ENCODE data around the gene GULP1. TPM values are rescaled to one million over a fixed set of nuclear protein-coding genes. Genes with fewer than 3 reads are reported as not detected.

Gene GULP1
- total and polyA plus RNA-seq, 12 donors = 2.0 to 6.0 (median 4.7) TPM

DNA sequence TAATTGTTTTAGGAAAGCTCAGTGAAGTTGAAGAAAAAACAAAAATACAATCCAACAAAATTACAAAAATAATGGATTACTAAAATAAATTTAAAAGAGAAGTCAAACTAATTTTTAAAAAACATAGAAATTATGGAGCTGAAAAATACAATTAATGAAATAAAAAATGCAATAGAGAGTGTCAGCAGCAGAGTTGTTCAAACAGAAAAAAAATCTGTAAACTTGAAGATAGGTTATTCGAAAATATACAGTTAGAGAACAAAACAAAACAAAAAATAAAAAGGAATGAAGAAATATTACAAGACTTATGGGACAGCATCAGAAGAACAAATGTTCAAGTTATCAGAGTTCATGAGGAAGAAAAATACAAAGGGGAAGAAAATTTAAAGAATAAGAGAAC lies 114.7 kb downstream of the GULP1 start:
- intact Hi-C loops (cut with DNase I) = no loop called here
- 94 to 96% methylated on average over 1 of the region's 1 CpG for WGBS, 2 donors
- Histone ChIP-seq H3K27ac (no peak overlapping the region), H3K9me3 (peaks cover 0 to 48% (median 21%) of the 10 kb centered on the region in 11 donors), H3K36me3 (no peaks in the 10 kb centered on the region), H3K4me3 (no peak overlapping the region), H3K27me3 (no peaks in the 10 kb centered on the region), H3K4me1 (no peaks in the 10 kb centered on the region)
- no peak for DNase-seq
- no peak for TF ChIP-seq CTCF (IDR thresholded peaks at IDR 0.05)
- no peak for ATAC-seq

DNA sequence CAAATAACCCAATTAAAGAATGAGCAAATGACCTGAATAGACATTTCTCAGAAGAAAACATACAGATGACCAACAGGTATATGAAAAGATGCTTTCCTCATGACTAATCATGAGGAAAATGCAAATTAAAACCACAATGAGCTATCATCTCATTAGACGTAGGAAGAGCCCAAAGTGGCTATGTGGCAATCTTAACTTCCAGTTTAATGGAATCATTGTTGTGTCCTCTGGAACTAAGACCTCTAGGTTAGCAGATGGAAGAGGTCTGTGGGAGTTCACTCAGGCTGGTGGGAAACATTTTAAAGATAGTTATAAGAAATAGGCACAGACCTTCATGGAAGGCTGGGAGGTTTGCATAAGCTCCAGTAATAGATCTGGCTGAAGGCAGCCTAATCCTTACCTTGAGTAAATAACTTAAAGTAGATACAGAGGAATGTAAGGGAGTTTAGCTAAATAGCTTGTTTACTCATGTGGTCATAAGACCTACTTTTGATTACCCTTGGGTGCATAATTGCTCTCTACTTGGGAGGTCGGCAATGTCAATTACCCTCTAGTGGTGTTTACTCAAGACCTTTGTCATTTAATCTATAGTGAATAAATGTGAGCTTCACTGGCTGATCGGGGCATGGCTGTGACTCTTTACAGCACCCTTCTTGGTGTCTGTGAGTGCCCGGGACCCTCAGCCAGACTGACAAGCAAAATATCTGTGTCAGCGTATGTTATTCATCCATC lies 119.0 kb downstream of the GULP1 start:
- TF ChIP-seq CTCF (IDR thresholded peaks at IDR 0.05) = no peak
- H3K4me1 ChIP-seq = no peaks in the 10 kb centered on the region
- H3K36me3 ChIP-seq = no peaks in the 10 kb centered on the region
- peaks cover 0 to 50% (median 17%) of the 10 kb centered on the region in 11 donors for H3K9me3 ChIP-seq
- 85 to 92% methylated on average over 5 of the region's 5 CpGs for WGBS, 2 donors
- no peaks in the 10 kb centered on the region for H3K27me3 ChIP-seq
- intact Hi-C loops (cut with DNase I) = no loop called here
- DNase-seq = no peak
- no peak overlapping the region for H3K4me3 ChIP-seq
- no peak overlapping the region for H3K27ac ChIP-seq
- ATAC-seq = no peak

- no peaks in the 10 kb centered on the region for H3K36me3 ChIP-seq
- H3K4me3 ChIP-seq = no peak overlapping the region
- H3K27ac ChIP-seq = no peak overlapping the region
- DNase-seq (no peak), ATAC-seq (no peak)
- H3K4me1 ChIP-seq = no peaks in the 10 kb centered on the region
- H3K27me3 ChIP-seq = no peaks in the 10 kb centered on the region
- WGBS, 2 donors = 93 to 94% methylated on average over 6 of the region's 6 CpGs
- intact Hi-C loops (cut with DNase I) = no loop called here
- peaks cover 0 to 34% (median 9%) of the 10 kb centered on the region in 11 donors for H3K9me3 ChIP-seq
- no peak for TF ChIP-seq CTCF (IDR thresholded peaks at IDR 0.05)
Measured at GRCh38 chr2:188412190-188412589, 120.5 kb downstream of the GULP1 start.

DNA sequence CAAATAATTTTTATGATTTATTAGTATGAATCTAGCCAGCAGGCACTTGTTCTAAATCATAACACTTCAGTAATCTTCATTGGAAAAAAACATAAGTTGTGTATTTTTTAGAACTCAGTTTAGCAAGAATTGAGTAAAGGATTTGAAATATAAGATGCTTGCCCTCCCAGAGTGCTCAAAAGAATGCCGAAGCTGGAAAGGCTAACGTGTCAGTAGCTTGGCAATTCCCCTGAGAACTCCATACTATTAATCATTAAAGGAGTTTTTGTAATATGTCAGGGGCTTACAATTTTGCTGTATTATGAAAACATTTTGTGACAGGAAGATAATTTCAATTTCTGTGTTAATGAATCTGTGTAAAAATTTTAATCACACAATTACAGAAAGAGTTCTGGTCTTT lies 122.7 kb downstream of the GULP1 start:
- Histone ChIP-seq H3K27me3 (no peaks in the 10 kb centered on the region), H3K36me3 (no peaks in the 10 kb centered on the region), H3K4me3 (no peak overlapping the region), H3K9me3 (peaks cover 0 to 26% (median 0%) of the 10 kb centered on the region in 11 donors), H3K4me1 (no peaks in the 10 kb centered on the region), H3K27ac (no peak overlapping the region)
- intact Hi-C loops (cut with DNase I) = no loop called here
- DNase-seq = no peak
- ATAC-seq = no peak
- TF ChIP-seq CTCF (IDR thresholded peaks at IDR 0.05) = no peak
- 63 to 75% methylated on average over 2 of the region's 2 CpGs for WGBS, 2 donors

All from heart right ventricle (tissue), 16 donors.